ENCODE data around the gene FAM228A.

FAM228A gene

DNA sequence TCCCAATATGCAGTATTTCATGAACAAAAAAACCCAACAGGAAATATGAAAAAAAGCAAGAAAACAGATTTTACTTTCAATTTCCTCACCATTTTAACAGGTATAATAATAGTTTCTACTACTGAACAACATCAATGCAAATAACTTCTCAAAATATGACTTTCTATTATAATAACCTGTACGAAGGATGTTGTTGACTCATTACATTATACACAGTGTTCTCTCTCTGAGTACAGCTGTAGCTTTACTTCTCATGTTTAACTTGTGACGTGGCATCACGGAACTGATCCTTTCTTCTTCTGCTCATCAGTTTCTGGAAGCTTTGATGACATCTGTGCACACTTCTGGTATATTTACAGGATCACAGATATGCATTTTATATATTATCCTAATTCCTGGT, 40.0 kb downstream of the FAM228A start:
- no peak overlapping the region for H3K4me3 ChIP-seq (ENCODE audit: low read depth, low read length)
- peaks cover 0 to 16% of the 10 kb centered on the region in 2 experiments; a peak in 1 of 3 replicates for H3K36me3 ChIP-seq (ENCODE audit: control insufficient read depth in 2 of 2, insufficient read depth in 1 of 2, low read length in 2 of 2)
- TF ChIP-seq TCF7L2 (IDR thresholded peaks at IDR 0.05; ENCODE audit: borderline replicate concordance, low read depth, low read length) (no peak), ZSCAN30 (tag by site-specific recombination; IDR thresholded peaks at IDR 0.05) (no peak), KLF1 (tag by site-specific recombination; IDR thresholded peaks at IDR 0.05) (no peak)
- POLR2A ChIA-PET: no interaction called here
- H3K9me3 ChIP-seq (ENCODE audit: control insufficient read depth, insufficient read depth, low read depth, low read length): no peaks in the 10 kb centered on the region
- no peak overlapping the region for H3K27ac ChIP-seq (ENCODE audit: extremely low read depth, low read depth, low read length)
- H3K4me1 ChIP-seq (ENCODE audit: control insufficient read depth, insufficient read depth, low read length): no peaks in the 10 kb centered on the region
- CTCF ChIA-PET: no interaction called here

DNA sequence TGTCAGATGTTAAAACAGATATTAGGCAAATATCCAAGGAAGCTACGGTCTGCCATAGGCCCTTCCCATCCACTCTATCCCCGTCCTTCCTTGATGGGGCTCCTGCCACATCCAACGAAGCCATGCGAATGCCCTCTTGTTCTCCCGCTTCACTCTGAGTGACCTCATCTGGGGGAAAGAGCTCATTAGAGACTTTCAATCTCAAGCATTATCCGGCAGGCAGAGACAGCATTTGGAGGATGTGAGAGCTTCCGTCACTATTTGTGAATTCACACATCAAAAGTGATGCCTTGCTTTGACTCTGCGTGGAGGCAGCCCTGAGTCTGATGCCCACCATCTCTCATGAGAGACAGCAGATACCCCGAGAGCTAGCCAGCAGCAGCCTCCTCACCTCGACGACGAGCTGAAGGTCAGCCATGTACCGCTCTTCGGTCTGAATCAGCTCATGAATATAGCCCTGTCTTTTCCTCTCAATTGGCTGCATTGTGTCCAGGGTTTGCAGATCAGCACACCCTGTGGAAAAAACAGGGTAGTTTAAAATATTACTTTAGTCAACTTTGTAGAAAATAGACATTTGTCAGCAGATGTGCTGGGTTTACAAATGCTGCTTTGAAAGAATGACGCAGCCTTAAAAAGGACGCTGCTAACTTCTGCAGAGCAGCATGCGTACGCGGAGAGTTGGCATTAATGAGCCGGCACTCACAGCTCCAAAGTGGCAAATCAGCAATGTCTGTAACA, 45.9 kb downstream of the FAM228A start:
- TF ChIP-seq ZNF175 (tag by site-specific recombination; IDR thresholded peaks at IDR 0.05) (no peak), GLI2 (tag by site-specific recombination; IDR thresholded peaks at IDR 0.05; ENCODE audit: borderline replicate concordance, low read depth) (no peak), ZNF426 (tag by site-specific recombination; IDR thresholded peaks at IDR 0.05) (no peak)
- TF ChIP-seq, protein P1, sequence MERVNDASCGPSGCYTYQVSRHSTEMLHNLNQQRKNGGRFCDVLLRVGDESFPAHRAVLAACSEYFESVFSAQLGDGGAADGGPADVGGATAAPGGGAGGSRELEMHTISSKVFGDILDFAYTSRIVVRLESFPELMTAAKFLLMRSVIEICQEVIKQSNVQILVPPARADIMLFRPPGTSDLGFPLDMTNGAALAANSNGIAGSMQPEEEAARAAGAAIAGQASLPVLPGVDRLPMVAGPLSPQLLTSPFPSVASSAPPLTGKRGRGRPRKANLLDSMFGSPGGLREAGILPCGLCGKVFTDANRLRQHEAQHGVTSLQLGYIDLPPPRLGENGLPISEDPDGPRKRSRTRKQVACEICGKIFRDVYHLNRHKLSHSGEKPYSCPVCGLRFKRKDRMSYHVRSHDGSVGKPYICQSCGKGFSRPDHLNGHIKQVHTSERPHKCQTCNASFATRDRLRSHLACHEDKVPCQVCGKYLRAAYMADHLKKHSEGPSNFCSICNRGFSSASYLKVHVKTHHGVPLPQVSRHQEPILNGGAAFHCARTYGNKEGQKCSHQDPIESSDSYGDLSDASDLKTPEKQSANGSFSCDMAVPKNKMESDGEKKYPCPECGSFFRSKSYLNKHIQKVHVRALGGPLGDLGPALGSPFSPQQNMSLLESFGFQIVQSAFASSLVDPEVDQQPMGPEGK (tag by site-specific recombination; IDR thresholded peaks at IDR 0.05): no peak
- Histone ChIP-seq H3K4me3 (ENCODE audit: low read depth, low read length) (no peak overlapping the region), H3K4me1 (ENCODE audit: control insufficient read depth, insufficient read depth, low read length) (no peaks in the 10 kb centered on the region), H3K9me3 (ENCODE audit: control insufficient read depth, insufficient read depth, low read depth, low read length) (no peaks in the 10 kb centered on the region), H3K36me3 (ENCODE audit: control insufficient read depth in 2 of 2, insufficient read depth in 1 of 2, low read length in 2 of 2) (peaks cover 0 to 9% of the 10 kb centered on the region in 2 experiments; a peak in 1 of 3 replicates), H3K27ac (ENCODE audit: extremely low read depth, low read depth, low read length) (no peak overlapping the region)
- POLR2A ChIA-PET: no interaction called here
- CTCF ChIA-PET: interaction anchor here (0.6 kb wide), 1 partner anchor 51 kb away, joined by 3 read pairs; no protein-coding TSS in a partner anchor

GRCh38 chr2:24221343-24222050, 46.6 kb downstream of the FAM228A start:
- H3K4me3 ChIP-seq (ENCODE audit: low read depth, low read length): no peak overlapping the region
- H3K4me1 ChIP-seq (ENCODE audit: control insufficient read depth, insufficient read depth, low read length): no peaks in the 10 kb centered on the region
- H3K36me3 ChIP-seq (ENCODE audit: control insufficient read depth in 2 of 2, insufficient read depth in 1 of 2, low read length in 2 of 2): peaks cover 0 to 4% of the 10 kb centered on the region in 2 experiments; a peak in 1 of 3 replicates
- ChIA-PET CTCF (interaction anchor here (0.6 kb wide), 2 partner anchors 50 to 397 kb away, joined by 3 read pairs; no protein-coding TSS in a partner anchor), POLR2A (no interaction called here)
- no peaks in the 10 kb centered on the region for H3K9me3 ChIP-seq (ENCODE audit: control insufficient read depth, insufficient read depth, low read depth, low read length)
- no peak overlapping the region for H3K27ac ChIP-seq (ENCODE audit: extremely low read depth, low read depth, low read length)
- TF ChIP-seq ZBTB11 (tag by site-specific recombination; conservative IDR thresholded peaks at IDR 0.05; ENCODE audit: low read depth) (no peak), ZNF514 (tag by site-specific recombination; IDR thresholded peaks at IDR 0.05) (no peak), ZNF623 (tag by site-specific recombination; IDR thresholded peaks at IDR 0.05) (no peak), ZBTB17 (tag by site-specific recombination; IDR thresholded peaks at IDR 0.05) (no peak), MEIS1 (CRISPR knock-in tag; IDR thresholded peaks at IDR 0.05; ENCODE audit: borderline replicate concordance) (no peak), ZNF366 (tag by site-specific recombination; conservative IDR thresholded peaks at IDR 0.05) (no peak), SCRT2 (tag by site-specific recombination; IDR thresholded peaks at IDR 0.05) (no peak), ZNF596 (tag by site-specific recombination; IDR thresholded peaks at IDR 0.05) (no peak), ZNF26 (tag by site-specific recombination; IDR thresholded peaks at IDR 0.05) (no peak)
- TF ChIP-seq, protein P2, sequence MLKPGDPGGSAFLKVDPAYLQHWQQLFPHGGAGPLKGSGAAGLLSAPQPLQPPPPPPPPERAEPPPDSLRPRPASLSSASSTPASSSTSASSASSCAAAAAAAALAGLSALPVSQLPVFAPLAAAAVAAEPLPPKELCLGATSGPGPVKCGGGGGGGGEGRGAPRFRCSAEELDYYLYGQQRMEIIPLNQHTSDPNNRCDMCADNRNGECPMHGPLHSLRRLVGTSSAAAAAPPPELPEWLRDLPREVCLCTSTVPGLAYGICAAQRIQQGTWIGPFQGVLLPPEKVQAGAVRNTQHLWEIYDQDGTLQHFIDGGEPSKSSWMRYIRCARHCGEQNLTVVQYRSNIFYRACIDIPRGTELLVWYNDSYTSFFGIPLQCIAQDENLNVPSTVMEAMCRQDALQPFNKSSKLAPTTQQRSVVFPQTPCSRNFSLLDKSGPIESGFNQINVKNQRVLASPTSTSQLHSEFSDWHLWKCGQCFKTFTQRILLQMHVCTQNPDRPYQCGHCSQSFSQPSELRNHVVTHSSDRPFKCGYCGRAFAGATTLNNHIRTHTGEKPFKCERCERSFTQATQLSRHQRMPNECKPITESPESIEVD (tag by site-specific recombination; IDR thresholded peaks at IDR 0.05): no peak

All from HEK293 (cell line).